Measurements from ENCODE around the gene OR51A7. TPM values are rescaled to one million over a fixed set of nuclear protein-coding genes. Genes with fewer than 3 reads are reported as not detected.

The OR51A7 gene
- polyA plus RNA-seq, 1 experiment: not detected

DNA sequence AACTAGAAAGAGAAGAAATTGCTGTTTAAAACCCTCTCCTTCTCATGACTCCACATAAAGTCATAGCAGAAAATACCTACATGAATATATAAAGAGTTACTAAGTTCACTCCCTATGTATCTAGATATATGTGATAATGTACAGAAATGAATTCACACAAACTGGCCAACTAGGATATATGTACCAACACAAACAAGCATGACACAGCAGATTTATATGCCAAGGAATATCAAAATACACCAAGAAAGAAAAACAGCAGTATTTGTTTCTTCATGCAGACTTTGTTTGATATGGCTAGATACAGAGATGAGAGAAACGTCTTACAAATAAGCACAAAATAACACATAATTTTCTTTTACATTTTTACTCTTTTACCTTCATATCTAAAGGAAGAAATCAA is 18.7 kb downstream of the OR51A7 start:
- Histone ChIP-seq H3K36me3 (ENCODE audit: control insufficient read depth, insufficient read depth, low read length) (no peaks in the 10 kb centered on the region), H3K27me3 (ENCODE audit: control insufficient read depth, insufficient read depth, low read length) (no peaks in the 10 kb centered on the region), H3K4me3 (ENCODE audit: low read depth, low read length) (no peak overlapping the region)
- POLR2A ChIA-PET: no interaction called here
- no peak for DNase-seq (ENCODE audit: low read depth)
- TF ChIP-seq CTCF (IDR thresholded peaks at IDR 0.05; ENCODE audit: insufficient read depth, low read depth, low read length): no peak
- CTCF ChIA-PET: no interaction called here

- ChIA-PET CTCF (no interaction called here), POLR2A (no interaction called here)
- Histone ChIP-seq H3K36me3 (ENCODE audit: control insufficient read depth, insufficient read depth, low read length) (no peaks in the 10 kb centered on the region), H3K27me3 (ENCODE audit: control insufficient read depth, insufficient read depth, low read length) (no peaks in the 10 kb centered on the region), H3K4me3 (ENCODE audit: low read depth, low read length) (no peak within 1 kb of the TSS)
- DNase-seq (ENCODE audit: low read depth): no peak
- no peak for TF ChIP-seq CTCF (IDR thresholded peaks at IDR 0.05; ENCODE audit: insufficient read depth, low read depth, low read length)
Observed at GRCh38 chr11:4924239-4924638, 20.7 kb downstream of the OR51A7 start, which contains the start of gene OR51G1. TSS of gene OR51G1 (minus strand) at chr11:4924339. CDS start at chr11:4924339, 0 bp downstream.

GRCh38 chr11:4926608-4927007 is 23.0 kb downstream of the OR51A7 start:
- CTCF ChIA-PET: no interaction called here
- H3K27me3 ChIP-seq (ENCODE audit: control insufficient read depth, insufficient read depth, low read length): no peaks in the 10 kb centered on the region
- no peak overlapping the region for H3K4me3 ChIP-seq (ENCODE audit: low read depth, low read length)
- H3K36me3 ChIP-seq (ENCODE audit: control insufficient read depth, insufficient read depth, low read length): no peaks in the 10 kb centered on the region
- POLR2A ChIA-PET: no interaction called here
- no peak for DNase-seq (ENCODE audit: low read depth)
- TF ChIP-seq CTCF (IDR thresholded peaks at IDR 0.05; ENCODE audit: insufficient read depth, low read depth, low read length): no peak

GRCh38 chr11:4932751-4933150 is 29.2 kb downstream of the OR51A7 start:
- Histone ChIP-seq H3K27me3 (ENCODE audit: control insufficient read depth, insufficient read depth, low read length) (no peaks in the 10 kb centered on the region), H3K4me3 (ENCODE audit: low read depth, low read length) (no peak overlapping the region), H3K36me3 (ENCODE audit: control insufficient read depth, insufficient read depth, low read length) (no peaks in the 10 kb centered on the region)
- no peak for DNase-seq (ENCODE audit: low read depth)
- ChIA-PET CTCF (no interaction called here), POLR2A (no interaction called here)
- TF ChIP-seq CTCF (IDR thresholded peaks at IDR 0.05; ENCODE audit: insufficient read depth, low read depth, low read length): no peak

GRCh38 chr11:4936745-4937144 is 33.2 kb downstream of the OR51A7 start:
- DNase-seq (ENCODE audit: low read depth): no peak
- H3K27me3 ChIP-seq (ENCODE audit: control insufficient read depth, insufficient read depth, low read length): no peaks in the 10 kb centered on the region
- no peak overlapping the region for H3K4me3 ChIP-seq (ENCODE audit: low read depth, low read length)
- H3K36me3 ChIP-seq (ENCODE audit: control insufficient read depth, insufficient read depth, low read length): no peaks in the 10 kb centered on the region
- CTCF ChIA-PET: interaction anchor here (0.6 kb wide), 1 partner anchor 452 kb away, joined by 3 read pairs; no protein-coding TSS in a partner anchor
- POLR2A ChIA-PET: no interaction called here
- no peak for TF ChIP-seq CTCF (IDR thresholded peaks at IDR 0.05; ENCODE audit: insufficient read depth, low read depth, low read length)

All from BJ (cell line).